A549 (cell line): Measurements from ENCODE around the gene TOP2A.
"Not testable (repeated sequence)": the region's sequence is repeated elsewhere in the genome, so short reads cannot be mapped to it uniquely, and the experiment has no call there.

Source experiments
- HDAC2 ChIP-seq: fragments of 200-600 bp; sonication (generic); IDR thresholded peaks from 2 replicates; pipeline ENCODE4 v1.6.1; 2016
- TP53 ChIP-seq: fragments of 250-450 bp; sonication (Bioruptor Pico); IDR thresholded peaks from 2 replicates; pipeline ENCODE4 v1.5.0; 2021; ENCODE audit warnings: mild to moderate bottlenecking, moderate library complexity
- TF ChIP-seq, protein P1 (sequence below): fragments of >200 bp; sonication (Bioruptor Twin); formaldehyde crosslinking; IDR thresholded peaks from 3 replicates; pipeline ENCODE4 v1.5.1; 2016

DNA sequence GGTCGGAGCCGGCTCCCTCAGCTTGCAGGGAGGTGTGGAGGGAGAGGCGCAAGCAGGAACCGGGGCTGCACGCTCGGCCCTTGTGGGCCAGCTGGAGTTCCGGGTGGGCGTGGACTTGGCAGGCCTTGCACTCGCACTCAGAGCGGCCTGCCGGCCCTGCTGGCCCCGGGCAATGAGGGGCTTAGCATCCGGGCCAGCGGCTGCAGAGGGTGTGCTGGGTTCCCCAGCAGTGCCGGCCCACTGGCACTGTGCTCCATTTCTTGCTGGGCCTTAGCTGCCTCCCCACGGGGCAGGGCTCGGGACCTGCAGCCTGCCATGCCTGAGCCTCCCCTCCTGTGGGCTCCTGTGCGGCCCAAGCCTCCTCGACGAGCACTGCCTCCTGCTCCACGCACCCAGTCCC is 41.9 kb downstream of the TOP2A start:
- not testable (repeated sequence) for TF ChIP-seq TP53 (CRISPR knock-in tag); HDAC2
- TF ChIP-seq, protein P1, sequence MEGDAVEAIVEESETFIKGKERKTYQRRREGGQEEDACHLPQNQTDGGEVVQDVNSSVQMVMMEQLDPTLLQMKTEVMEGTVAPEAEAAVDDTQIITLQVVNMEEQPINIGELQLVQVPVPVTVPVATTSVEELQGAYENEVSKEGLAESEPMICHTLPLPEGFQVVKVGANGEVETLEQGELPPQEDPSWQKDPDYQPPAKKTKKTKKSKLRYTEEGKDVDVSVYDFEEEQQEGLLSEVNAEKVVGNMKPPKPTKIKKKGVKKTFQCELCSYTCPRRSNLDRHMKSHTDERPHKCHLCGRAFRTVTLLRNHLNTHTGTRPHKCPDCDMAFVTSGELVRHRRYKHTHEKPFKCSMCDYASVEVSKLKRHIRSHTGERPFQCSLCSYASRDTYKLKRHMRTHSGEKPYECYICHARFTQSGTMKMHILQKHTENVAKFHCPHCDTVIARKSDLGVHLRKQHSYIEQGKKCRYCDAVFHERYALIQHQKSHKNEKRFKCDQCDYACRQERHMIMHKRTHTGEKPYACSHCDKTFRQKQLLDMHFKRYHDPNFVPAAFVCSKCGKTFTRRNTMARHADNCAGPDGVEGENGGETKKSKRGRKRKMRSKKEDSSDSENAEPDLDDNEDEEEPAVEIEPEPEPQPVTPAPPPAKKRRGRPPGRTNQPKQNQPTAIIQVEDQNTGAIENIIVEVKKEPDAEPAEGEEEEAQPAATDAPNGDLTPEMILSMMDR = not testable (repeated sequence)
